ENCODE measurements around the gene FBRSL1.

The FBRSL1 gene

GRCh38 chr12:132513458-132514135 lies 23.6 kb downstream of the FBRSL1 start:
- no peak for DNase-seq
- H4K20me1 ChIP-seq (ENCODE audit: insufficient read depth, low read length), result no peaks in the 10 kb centered on the region
- H2AFZ ChIP-seq (ENCODE audit: low read length), result no peak overlapping the region
- H3K36me3 ChIP-seq (replicated peaks; ENCODE audit: insufficient read depth, low read length), result no peaks in the 10 kb centered on the region
- H3K27me3 ChIP-seq (replicated peaks; ENCODE audit: insufficient read depth, low read length), result no peaks in the 10 kb centered on the region
- H3K4me2 ChIP-seq (ENCODE audit: low read depth, low read length), result no peak overlapping the region
- H3K4me1 ChIP-seq (ENCODE audit: low read length), result no peaks in the 10 kb centered on the region
- TF ChIP-seq EZH2 (optimal IDR thresholded peaks at IDR 0.05; ENCODE audit: low read depth, low read length) (no peak), CTCF (IDR thresholded peaks at IDR 0.05; ENCODE audit: low read length) (no peak), EZH2phosphoT487 (IDR thresholded peaks at IDR 0.05; ENCODE audit: low read length) (no peak)
- H3K9me2 ChIP-seq (replicated peaks; ENCODE audit: insufficient read depth, low read length), result no peaks in the 10 kb centered on the region
- H3K9ac ChIP-seq (ENCODE audit: low read length), result no peak overlapping the region
- no peaks in the 10 kb centered on the region for H3F3A ChIP-seq (ENCODE audit: insufficient read depth, low read length)
- no peak overlapping the region for H3K4me3 ChIP-seq (ENCODE audit: low read length)
- no peaks in the 10 kb centered on the region for H3K9me3 ChIP-seq (replicated peaks; ENCODE audit: insufficient read depth, low read length)
- no peak overlapping the region for H3K27ac ChIP-seq (ENCODE audit: low read length)
- no peaks in the 10 kb centered on the region for H3K79me2 ChIP-seq (ENCODE audit: low read length)

- Histone ChIP-seq H3K9me3 (replicated peaks; ENCODE audit: insufficient read depth, low read length) (no peaks in the 10 kb centered on the region), H3K9ac (ENCODE audit: low read length) (no peak overlapping the region), H3K27me3 (replicated peaks; ENCODE audit: insufficient read depth, low read length) (no peaks in the 10 kb centered on the region), H3K9me2 (replicated peaks; ENCODE audit: insufficient read depth, low read length) (no peaks in the 10 kb centered on the region), H3K4me1 (ENCODE audit: low read length) (no peaks in the 10 kb centered on the region), H3K4me3 (ENCODE audit: low read length) (no peak overlapping the region), H3F3A (ENCODE audit: insufficient read depth, low read length) (no peaks in the 10 kb centered on the region), H3K79me2 (ENCODE audit: low read length) (no peaks in the 10 kb centered on the region), H3K27ac (ENCODE audit: low read length) (no peak overlapping the region), H4K20me1 (ENCODE audit: insufficient read depth, low read length) (no peaks in the 10 kb centered on the region), H2AFZ (ENCODE audit: low read length) (no peak overlapping the region), H3K36me3 (replicated peaks; ENCODE audit: insufficient read depth, low read length) (no peaks in the 10 kb centered on the region), H3K4me2 (ENCODE audit: low read depth, low read length) (no peak overlapping the region)
- DNase-seq, result no peak
- TF ChIP-seq EZH2phosphoT487 (IDR thresholded peaks at IDR 0.05; ENCODE audit: low read length), result no peak
- TF ChIP-seq CTCF (IDR thresholded peaks at IDR 0.05; ENCODE audit: low read length), result no peak
- no peak for TF ChIP-seq EZH2 (optimal IDR thresholded peaks at IDR 0.05; ENCODE audit: low read depth, low read length)
Measured at GRCh38 chr12:132514216-132514820, 24.4 kb downstream of the FBRSL1 start.

- Histone ChIP-seq H3F3A (ENCODE audit: insufficient read depth, low read length) (no peaks in the 10 kb centered on the region), H3K4me3 (ENCODE audit: low read length) (no peak overlapping the region), H3K9ac (ENCODE audit: low read length) (no peak overlapping the region), H4K20me1 (ENCODE audit: insufficient read depth, low read length) (no peaks in the 10 kb centered on the region), H2AFZ (ENCODE audit: low read length) (no peak overlapping the region), H3K9me3 (replicated peaks; ENCODE audit: insufficient read depth, low read length) (no peaks in the 10 kb centered on the region), H3K27ac (ENCODE audit: low read length) (no peak overlapping the region), H3K9me2 (replicated peaks; ENCODE audit: insufficient read depth, low read length) (no peaks in the 10 kb centered on the region), H3K4me2 (ENCODE audit: low read depth, low read length) (no peak overlapping the region), H3K36me3 (replicated peaks; ENCODE audit: insufficient read depth, low read length) (no peaks in the 10 kb centered on the region), H3K79me2 (ENCODE audit: low read length) (no peaks in the 10 kb centered on the region), H3K27me3 (replicated peaks; ENCODE audit: insufficient read depth, low read length) (no peaks in the 10 kb centered on the region), H3K4me1 (ENCODE audit: low read length) (no peaks in the 10 kb centered on the region)
- TF ChIP-seq EZH2 (optimal IDR thresholded peaks at IDR 0.05; ENCODE audit: low read depth, low read length) (no peak), CTCF (IDR thresholded peaks at IDR 0.05; ENCODE audit: low read length) (no peak), EZH2phosphoT487 (IDR thresholded peaks at IDR 0.05; ENCODE audit: low read length) (no peak)
- DNase-seq, result no peak
Measured at GRCh38 chr12:132514838-132515237, 24.9 kb downstream of the FBRSL1 start.
